Measurements from ENCODE around the gene VSIG8.
A peak's percentile ranks its signal among the peaks of the same experiment; 100 is the strongest.

Gene VSIG8

GRCh38 chr1:159895836-159896545 lies 33.5 kb upstream of the VSIG8 start:
- no peak for DNase-seq (ENCODE audit: low read depth)

GRCh38 chr1:159895286-159895685 lies 32.8 kb upstream of the VSIG8 start:
- TF ChIP-seq, protein P1, sequence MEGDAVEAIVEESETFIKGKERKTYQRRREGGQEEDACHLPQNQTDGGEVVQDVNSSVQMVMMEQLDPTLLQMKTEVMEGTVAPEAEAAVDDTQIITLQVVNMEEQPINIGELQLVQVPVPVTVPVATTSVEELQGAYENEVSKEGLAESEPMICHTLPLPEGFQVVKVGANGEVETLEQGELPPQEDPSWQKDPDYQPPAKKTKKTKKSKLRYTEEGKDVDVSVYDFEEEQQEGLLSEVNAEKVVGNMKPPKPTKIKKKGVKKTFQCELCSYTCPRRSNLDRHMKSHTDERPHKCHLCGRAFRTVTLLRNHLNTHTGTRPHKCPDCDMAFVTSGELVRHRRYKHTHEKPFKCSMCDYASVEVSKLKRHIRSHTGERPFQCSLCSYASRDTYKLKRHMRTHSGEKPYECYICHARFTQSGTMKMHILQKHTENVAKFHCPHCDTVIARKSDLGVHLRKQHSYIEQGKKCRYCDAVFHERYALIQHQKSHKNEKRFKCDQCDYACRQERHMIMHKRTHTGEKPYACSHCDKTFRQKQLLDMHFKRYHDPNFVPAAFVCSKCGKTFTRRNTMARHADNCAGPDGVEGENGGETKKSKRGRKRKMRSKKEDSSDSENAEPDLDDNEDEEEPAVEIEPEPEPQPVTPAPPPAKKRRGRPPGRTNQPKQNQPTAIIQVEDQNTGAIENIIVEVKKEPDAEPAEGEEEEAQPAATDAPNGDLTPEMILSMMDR (IDR thresholded peaks at IDR 0.05; ENCODE audit: low read depth, low read length), result no peak
- TF ChIP-seq POLR2A (IDR thresholded peaks at IDR 0.05; ENCODE audit: extremely low read depth, insufficient read length) (no peak), MYC (IDR thresholded peaks at IDR 0.05; ENCODE audit: low read depth, low read length) (no peak)
- TF ChIP-seq, protein P2, sequence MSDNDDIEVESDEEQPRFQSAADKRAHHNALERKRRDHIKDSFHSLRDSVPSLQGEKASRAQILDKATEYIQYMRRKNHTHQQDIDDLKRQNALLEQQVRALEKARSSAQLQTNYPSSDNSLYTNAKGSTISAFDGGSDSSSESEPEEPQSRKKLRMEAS (IDR thresholded peaks at IDR 0.05; ENCODE audit: low read depth, low read length), result no peak
- no peak overlapping the region for H3K4me3 ChIP-seq (ENCODE audit: low read depth, low read length)
- DNase-seq (ENCODE audit: low read depth), result no peak

More at GRCh38 chr1:159895836-159896545, 33.5 kb upstream of the VSIG8 start:
- H3K4me3 ChIP-seq (ENCODE audit: low read depth, low read length), result no peak overlapping the region
- TF ChIP-seq, protein P2 (IDR thresholded peaks at IDR 0.05; ENCODE audit: low read depth, low read length), result no peak
- TF ChIP-seq, protein P1 (IDR thresholded peaks at IDR 0.05; ENCODE audit: low read depth, low read length), result no peak
- TF ChIP-seq POLR2A (IDR thresholded peaks at IDR 0.05; ENCODE audit: extremely low read depth, insufficient read length), result no peak
- no peak for TF ChIP-seq MYC (IDR thresholded peaks at IDR 0.05; ENCODE audit: low read depth, low read length)

GRCh38 chr1:159892944-159893343 lies 30.5 kb upstream of the VSIG8 start:
- DNase-seq (ENCODE audit: low read depth), result no peak
- H3K4me3 ChIP-seq (ENCODE audit: low read depth, low read length), result no peak overlapping the region
- TF ChIP-seq, protein P2 (IDR thresholded peaks at IDR 0.05; ENCODE audit: low read depth, low read length), result no peak
- no peak for TF ChIP-seq MYC (IDR thresholded peaks at IDR 0.05; ENCODE audit: low read depth, low read length)
- TF ChIP-seq POLR2A (IDR thresholded peaks at IDR 0.05; ENCODE audit: extremely low read depth, insufficient read length), result no peak
- TF ChIP-seq, protein P1 (IDR thresholded peaks at IDR 0.05; ENCODE audit: low read depth, low read length), result no peak

- TF ChIP-seq MYC (IDR thresholded peaks at IDR 0.05; ENCODE audit: low read depth, low read length), result peak; percentile 75
- no peak for TF ChIP-seq POLR2A (IDR thresholded peaks at IDR 0.05; ENCODE audit: extremely low read depth, insufficient read length)
- TF ChIP-seq, protein P1 (IDR thresholded peaks at IDR 0.05; ENCODE audit: low read depth, low read length), result peak; percentile 93
- TF ChIP-seq, protein P2 (IDR thresholded peaks at IDR 0.05; ENCODE audit: low read depth, low read length), result peak; percentile 88
- peak; percentile 89 for DNase-seq (ENCODE audit: low read depth)
- no peak overlapping the region for H3K4me3 ChIP-seq (ENCODE audit: low read depth, low read length)
These were observed 29.1 kb upstream of the VSIG8 start for GRCh38 chr1:159891275-159892157.

DNA sequence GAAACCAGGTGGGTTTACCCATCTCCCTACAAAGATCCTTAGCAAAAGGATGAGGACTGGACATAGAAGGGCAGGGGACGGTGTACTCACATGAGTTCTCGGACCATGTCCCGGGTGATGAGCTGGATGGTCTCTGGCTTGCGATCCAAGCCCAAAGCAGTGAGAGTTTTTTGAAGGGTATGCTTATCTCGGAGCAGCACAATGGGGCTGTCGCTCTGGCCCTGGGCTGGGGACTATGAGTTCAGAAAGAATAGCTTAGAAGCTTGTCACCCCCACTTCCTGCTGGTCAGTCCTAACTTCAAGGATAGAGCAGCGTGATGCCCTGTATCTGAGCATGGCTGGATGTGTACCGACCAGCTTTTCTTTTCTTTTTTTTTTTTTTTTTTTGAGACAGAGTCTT lies 27.9 kb upstream of the VSIG8 start:
- no peak overlapping the region for H3K4me3 ChIP-seq (ENCODE audit: low read depth, low read length)
- TF ChIP-seq POLR2A (IDR thresholded peaks at IDR 0.05; ENCODE audit: extremely low read depth, insufficient read length), result no peak
- TF ChIP-seq MYC (IDR thresholded peaks at IDR 0.05; ENCODE audit: low read depth, low read length), result no peak
- TF ChIP-seq, protein P2 (IDR thresholded peaks at IDR 0.05; ENCODE audit: low read depth, low read length), result no peak
- TF ChIP-seq, protein P1 (IDR thresholded peaks at IDR 0.05; ENCODE audit: low read depth, low read length), result no peak
- no peak for DNase-seq (ENCODE audit: low read depth)
